ENCODE results near the gene AKAP6.

DNA sequence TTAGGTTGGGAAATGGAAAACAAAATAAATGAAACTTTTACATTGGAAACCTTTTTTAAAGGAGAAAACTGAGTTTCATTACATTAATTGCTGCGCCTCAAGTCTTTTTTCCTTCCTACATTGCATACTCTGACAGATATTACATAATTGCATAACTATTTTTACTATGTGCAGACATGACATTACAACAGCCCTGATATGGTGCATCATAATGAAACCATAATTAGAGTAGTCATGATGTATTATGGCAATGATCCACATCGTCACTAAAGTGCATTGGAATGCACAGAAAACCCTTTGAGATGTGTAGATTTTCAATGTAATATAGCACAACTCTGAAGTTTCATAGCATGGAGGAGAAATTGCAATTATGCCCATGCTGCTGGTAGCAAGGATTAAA is 391.8 kb downstream of the AKAP6 start:
- TF ChIP-seq, protein P1, sequence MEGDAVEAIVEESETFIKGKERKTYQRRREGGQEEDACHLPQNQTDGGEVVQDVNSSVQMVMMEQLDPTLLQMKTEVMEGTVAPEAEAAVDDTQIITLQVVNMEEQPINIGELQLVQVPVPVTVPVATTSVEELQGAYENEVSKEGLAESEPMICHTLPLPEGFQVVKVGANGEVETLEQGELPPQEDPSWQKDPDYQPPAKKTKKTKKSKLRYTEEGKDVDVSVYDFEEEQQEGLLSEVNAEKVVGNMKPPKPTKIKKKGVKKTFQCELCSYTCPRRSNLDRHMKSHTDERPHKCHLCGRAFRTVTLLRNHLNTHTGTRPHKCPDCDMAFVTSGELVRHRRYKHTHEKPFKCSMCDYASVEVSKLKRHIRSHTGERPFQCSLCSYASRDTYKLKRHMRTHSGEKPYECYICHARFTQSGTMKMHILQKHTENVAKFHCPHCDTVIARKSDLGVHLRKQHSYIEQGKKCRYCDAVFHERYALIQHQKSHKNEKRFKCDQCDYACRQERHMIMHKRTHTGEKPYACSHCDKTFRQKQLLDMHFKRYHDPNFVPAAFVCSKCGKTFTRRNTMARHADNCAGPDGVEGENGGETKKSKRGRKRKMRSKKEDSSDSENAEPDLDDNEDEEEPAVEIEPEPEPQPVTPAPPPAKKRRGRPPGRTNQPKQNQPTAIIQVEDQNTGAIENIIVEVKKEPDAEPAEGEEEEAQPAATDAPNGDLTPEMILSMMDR (conservative IDR thresholded peaks at IDR 0.05; ENCODE audit: low read depth in 2 of 2), result no peak
- TF ChIP-seq STAT1 (IDR thresholded peaks at IDR 0.05; ENCODE audit: unreplicated experiment) (no peak), POLR2AphosphoS5 (IDR thresholded peaks at IDR 0.05; ENCODE audit: low read depth) (no peak)

Data from GM23338 (cell line).